ENCODE measurements around the gene PCDH9.
A peak's percentile ranks its signal among the peaks of the same experiment; 100 is the strongest.

Gene PCDH9

GRCh38 chr13:66830940-66831716 lies 399.0 kb downstream of the PCDH9 start:
- H3K9me3 ChIP-seq (ENCODE audit: low read depth, low read length) = no peaks in the 10 kb centered on the region
- no peak overlapping the region for H3K9ac ChIP-seq (ENCODE audit: insufficient read length)
- DNase-seq (ENCODE audit: low read depth, low spot score) = no peak
- no peak overlapping the region for H3K4me3 ChIP-seq
- no peaks in the 10 kb centered on the region for H3K36me3 ChIP-seq (ENCODE audit: insufficient read depth, low read length)
- TF ChIP-seq EZH2 (IDR thresholded peaks at IDR 0.05) = no peak
- no peak for TF ChIP-seq POLR2AphosphoS5 (IDR thresholded peaks at IDR 0.05; ENCODE audit: borderline replicate concordance, low read depth, low read length)
- TF ChIP-seq FOXP2 (optimal IDR thresholded peaks at IDR 0.05; ENCODE audit: control extremely low read depth, extremely low read length, insufficient read depth) = no peak
- H3K27ac ChIP-seq = no peak overlapping the region

GRCh38 chr13:66829803-66830202 lies 400.3 kb downstream of the PCDH9 start:
- Histone ChIP-seq H3K36me3 (ENCODE audit: insufficient read depth, low read length) (no peaks in the 10 kb centered on the region), H3K9ac (ENCODE audit: insufficient read length) (no peak overlapping the region), H3K4me3 (no peak overlapping the region), H3K9me3 (ENCODE audit: low read depth, low read length) (no peaks in the 10 kb centered on the region), H3K27ac (no peak overlapping the region)
- TF ChIP-seq EZH2 (IDR thresholded peaks at IDR 0.05) = no peak
- no peak for TF ChIP-seq POLR2AphosphoS5 (IDR thresholded peaks at IDR 0.05; ENCODE audit: borderline replicate concordance, low read depth, low read length)
- TF ChIP-seq FOXP2 (optimal IDR thresholded peaks at IDR 0.05; ENCODE audit: control extremely low read depth, extremely low read length, insufficient read depth) = no peak
- no peak for DNase-seq (ENCODE audit: low read depth, low spot score)

GRCh38 chr13:66826398-66826797 lies 403.7 kb downstream of the PCDH9 start:
- no peak overlapping the region for H3K9ac ChIP-seq (ENCODE audit: insufficient read length)
- DNase-seq (ENCODE audit: low read depth, low spot score) = no peak
- no peaks in the 10 kb centered on the region for H3K36me3 ChIP-seq (ENCODE audit: insufficient read depth, low read length)
- TF ChIP-seq POLR2AphosphoS5 (IDR thresholded peaks at IDR 0.05; ENCODE audit: borderline replicate concordance, low read depth, low read length) (no peak), EZH2 (IDR thresholded peaks at IDR 0.05) (no peak), FOXP2 (optimal IDR thresholded peaks at IDR 0.05; ENCODE audit: control extremely low read depth, extremely low read length, insufficient read depth) (no peak)
- H3K27ac ChIP-seq = no peak overlapping the region
- H3K4me3 ChIP-seq = no peak overlapping the region
- no peaks in the 10 kb centered on the region for H3K9me3 ChIP-seq (ENCODE audit: low read depth, low read length)

- TF ChIP-seq EZH2 (IDR thresholded peaks at IDR 0.05) = no peak
- no peak for TF ChIP-seq POLR2AphosphoS5 (IDR thresholded peaks at IDR 0.05; ENCODE audit: borderline replicate concordance, low read depth, low read length)
- TF ChIP-seq FOXP2 (optimal IDR thresholded peaks at IDR 0.05; ENCODE audit: control extremely low read depth, extremely low read length, insufficient read depth) = no peak
- Histone ChIP-seq H3K9me3 (ENCODE audit: low read depth, low read length) (no peaks in the 10 kb centered on the region), H3K36me3 (ENCODE audit: insufficient read depth, low read length) (no peaks in the 10 kb centered on the region), H3K27ac (peak overlapping the region; percentile 43), H3K9ac (ENCODE audit: insufficient read length) (no peak overlapping the region), H3K4me3 (no peak overlapping the region)
- DNase-seq (ENCODE audit: low read depth, low spot score) = no peak
Measured at GRCh38 chr13:66821551-66821950, 408.6 kb downstream of the PCDH9 start.

- Histone ChIP-seq H3K9ac (ENCODE audit: insufficient read length) (no peak overlapping the region), H3K27ac (no peak overlapping the region), H3K36me3 (ENCODE audit: insufficient read depth, low read length) (no peaks in the 10 kb centered on the region), H3K9me3 (ENCODE audit: low read depth, low read length) (no peaks in the 10 kb centered on the region), H3K4me3 (no peak overlapping the region)
- no peak for DNase-seq (ENCODE audit: low read depth, low spot score)
- no peak for TF ChIP-seq POLR2AphosphoS5 (IDR thresholded peaks at IDR 0.05; ENCODE audit: borderline replicate concordance, low read depth, low read length)
- TF ChIP-seq FOXP2 (optimal IDR thresholded peaks at IDR 0.05; ENCODE audit: control extremely low read depth, extremely low read length, insufficient read depth) = no peak
- no peak for TF ChIP-seq EZH2 (IDR thresholded peaks at IDR 0.05)
Measured at GRCh38 chr13:66811455-66811854, 418.7 kb downstream of the PCDH9 start.

GRCh38 chr13:66809485-66809884 lies 420.7 kb downstream of the PCDH9 start:
- no peak overlapping the region for H3K9ac ChIP-seq (ENCODE audit: insufficient read length)
- no peak for TF ChIP-seq EZH2 (IDR thresholded peaks at IDR 0.05)
- no peak for TF ChIP-seq POLR2AphosphoS5 (IDR thresholded peaks at IDR 0.05; ENCODE audit: borderline replicate concordance, low read depth, low read length)
- no peak for TF ChIP-seq FOXP2 (optimal IDR thresholded peaks at IDR 0.05; ENCODE audit: control extremely low read depth, extremely low read length, insufficient read depth)
- H3K27ac ChIP-seq = no peak overlapping the region
- no peaks in the 10 kb centered on the region for H3K9me3 ChIP-seq (ENCODE audit: low read depth, low read length)
- no peak for DNase-seq (ENCODE audit: low read depth, low spot score)
- H3K36me3 ChIP-seq (ENCODE audit: insufficient read depth, low read length) = no peaks in the 10 kb centered on the region
- H3K4me3 ChIP-seq = no peak overlapping the region

- Histone ChIP-seq H3K27ac (no peak overlapping the region), H3K36me3 (ENCODE audit: insufficient read depth, low read length) (no peaks in the 10 kb centered on the region), H3K9me3 (ENCODE audit: low read depth, low read length) (no peaks in the 10 kb centered on the region), H3K9ac (ENCODE audit: insufficient read length) (no peak overlapping the region), H3K4me3 (no peak overlapping the region)
- DNase-seq (ENCODE audit: low read depth, low spot score) = no peak
- TF ChIP-seq FOXP2 (optimal IDR thresholded peaks at IDR 0.05; ENCODE audit: control extremely low read depth, extremely low read length, insufficient read depth) (no peak), EZH2 (IDR thresholded peaks at IDR 0.05) (no peak), POLR2AphosphoS5 (IDR thresholded peaks at IDR 0.05; ENCODE audit: borderline replicate concordance, low read depth, low read length) (no peak)
Measured at GRCh38 chr13:66807251-66807650, 422.9 kb downstream of the PCDH9 start.

- Histone ChIP-seq H3K9me3 (ENCODE audit: low read depth, low read length) (no peaks in the 10 kb centered on the region), H3K27ac (no peak overlapping the region), H3K9ac (ENCODE audit: insufficient read length) (no peak overlapping the region), H3K36me3 (ENCODE audit: insufficient read depth, low read length) (no peaks in the 10 kb centered on the region), H3K4me3 (no peak overlapping the region)
- no peak for TF ChIP-seq POLR2AphosphoS5 (IDR thresholded peaks at IDR 0.05; ENCODE audit: borderline replicate concordance, low read depth, low read length)
- no peak for TF ChIP-seq EZH2 (IDR thresholded peaks at IDR 0.05)
- TF ChIP-seq FOXP2 (optimal IDR thresholded peaks at IDR 0.05; ENCODE audit: control extremely low read depth, extremely low read length, insufficient read depth) = no peak
- DNase-seq (ENCODE audit: low read depth, low spot score) = no peak
Measured at GRCh38 chr13:66805657-66806056, 424.5 kb downstream of the PCDH9 start.
